ENCODE results near the gene CENPA. TPM values are rescaled to one million over a fixed set of nuclear protein-coding genes. Genes with fewer than 3 reads are reported as not detected.

The CENPA gene
- total RNA-seq, 4 donors from 2014 or later: 0.34 TPM; not detected in 3

GRCh38 chr2:26752656-26753055, 33.2 kb upstream of the CENPA start:
- intact Hi-C loops (cut with DNase I): no loop called here
- no peaks in the 10 kb centered on the region for H3K9me3 ChIP-seq
- no peak overlapping the region for H3K4me3 ChIP-seq
- no peaks in the 10 kb centered on the region for H3K27me3 ChIP-seq
- no peak overlapping the region for H3K27ac ChIP-seq (replicated peaks in 1 of 4)
- no peak for TF ChIP-seq POLR2A (IDR thresholded peaks at IDR 0.05; ENCODE audit: low read depth)
- no peak for TF ChIP-seq EP300 (IDR thresholded peaks at IDR 0.05)
- no peak for TF ChIP-seq POLR2AphosphoS5 (IDR thresholded peaks at IDR 0.05)
- no peak for TF ChIP-seq CTCF (IDR thresholded peaks at IDR 0.05)
- 76% methylated on average over 3 of the region's 3 CpGs for WGBS
- DNase-seq (ENCODE audit: extremely low spot score): no peak
- no peaks in the 10 kb centered on the region for H3K36me3 ChIP-seq
- peaks cover 0 to 5% (median 3%) of the 10 kb centered on the region in 4 donors for H3K4me1 ChIP-seq

- 91% methylated on average over 4 of the region's 4 CpGs for WGBS
- peaks cover 8 to 16% (median 15%) of the 10 kb centered on the region in 4 donors for H3K4me1 ChIP-seq
- no peaks in the 10 kb centered on the region for H3K27me3 ChIP-seq
- H3K27ac ChIP-seq (replicated peaks in 1 of 4): no peak overlapping the region
- DNase-seq (ENCODE audit: extremely low spot score): no peak
- intact Hi-C loops (cut with DNase I): no loop called here
- no peaks in the 10 kb centered on the region for H3K9me3 ChIP-seq
- no peak overlapping the region for H3K4me3 ChIP-seq
- H3K36me3 ChIP-seq: no peaks in the 10 kb centered on the region
- no peak for TF ChIP-seq POLR2A (IDR thresholded peaks at IDR 0.05; ENCODE audit: low read depth)
- no peak for TF ChIP-seq POLR2AphosphoS5 (IDR thresholded peaks at IDR 0.05)
- no peak for TF ChIP-seq CTCF (IDR thresholded peaks at IDR 0.05)
- TF ChIP-seq EP300 (IDR thresholded peaks at IDR 0.05): no peak
Observed at GRCh38 chr2:26754539-26754938, 31.3 kb upstream of the CENPA start.

GRCh38 chr2:26754972-26755670, 30.7 kb upstream of the CENPA start:
- H3K27me3 ChIP-seq: no peaks in the 10 kb centered on the region
- no peaks in the 10 kb centered on the region for H3K36me3 ChIP-seq
- no peaks in the 10 kb centered on the region for H3K9me3 ChIP-seq
- H3K4me1 ChIP-seq: peaks cover 8 to 16% (median 15%) of the 10 kb centered on the region in 4 donors
- 71% methylated on average over 4 of the region's 4 CpGs for WGBS
- no peak for TF ChIP-seq EP300 (IDR thresholded peaks at IDR 0.05)
- TF ChIP-seq POLR2AphosphoS5 (IDR thresholded peaks at IDR 0.05): no peak
- no peak for TF ChIP-seq POLR2A (IDR thresholded peaks at IDR 0.05; ENCODE audit: low read depth)
- TF ChIP-seq CTCF (IDR thresholded peaks at IDR 0.05): no peak
- no peak for DNase-seq (ENCODE audit: extremely low spot score)
- H3K4me3 ChIP-seq: no peak overlapping the region
- intact Hi-C loops (cut with DNase I): no loop called here
- H3K27ac ChIP-seq (replicated peaks in 1 of 4): no peak overlapping the region

GRCh38 chr2:26756337-26756736, 29.5 kb upstream of the CENPA start:
- H3K4me1 ChIP-seq: peaks cover 8 to 16% (median 15%) of the 10 kb centered on the region in 4 donors
- H3K36me3 ChIP-seq: no peaks in the 10 kb centered on the region
- WGBS: 80% methylated on average over 5 of the region's 5 CpGs
- DNase-seq (ENCODE audit: extremely low spot score): no peak
- TF ChIP-seq POLR2AphosphoS5 (IDR thresholded peaks at IDR 0.05): no peak
- TF ChIP-seq CTCF (IDR thresholded peaks at IDR 0.05): no peak
- no peak for TF ChIP-seq EP300 (IDR thresholded peaks at IDR 0.05)
- H3K27ac ChIP-seq (replicated peaks in 1 of 4): no peak overlapping the region
- no peaks in the 10 kb centered on the region for H3K9me3 ChIP-seq
- intact Hi-C loops (cut with DNase I): no loop called here
- H3K4me3 ChIP-seq: no peak overlapping the region
- no peaks in the 10 kb centered on the region for H3K27me3 ChIP-seq

Data from esophagus muscularis mucosa (tissue), 4 donors.